Fibroblast of pulmonary artery (primary cell): ENCODE data around the gene YEATS2.

Source experiments
- DNase-seq: peaks from one replicate; pipeline ENCODE4 v3.0.0-alpha.2; 2010; ENCODE audit warnings: low read depth
- H3K4me3 ChIP-seq: replicated peaks from 2 replicates; pipeline ENCODE4 v1.5.1; 2011; ENCODE audit warnings: low read depth, mild to moderate bottlenecking, control low read depth, low read length, moderate library complexity
- TF ChIP-seq, protein P1 (sequence below): IDR thresholded peaks from 2 replicates; pipeline ENCODE4 v1.5.1; 2011; ENCODE audit warnings: mild to moderate bottlenecking, control low read depth, low read length, inconsistent platforms; ENCODE audit errors: missing control alignments

The YEATS2 gene

DNA sequence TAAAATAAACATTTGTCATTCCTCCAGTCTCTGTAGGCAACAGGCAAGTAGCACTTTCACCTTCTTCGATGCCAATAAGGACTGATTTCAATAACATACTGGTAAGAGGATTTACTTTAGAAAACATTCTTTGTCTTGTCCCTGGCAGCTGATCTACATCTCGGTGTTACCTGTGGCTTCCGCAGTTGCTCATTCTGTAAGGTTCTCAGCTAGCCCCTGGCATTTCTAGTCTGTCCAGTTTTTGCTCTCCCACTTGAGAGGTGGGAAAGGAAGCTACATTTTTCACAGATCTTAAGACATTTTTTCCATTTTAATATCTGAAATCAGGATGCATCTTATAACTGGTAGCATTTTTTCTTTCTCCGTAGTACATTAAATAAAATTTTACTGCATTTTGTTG, 147.5 kb downstream of the YEATS2 start:
- H3K4me3 ChIP-seq = no peak overlapping the region
- no peak for DNase-seq
- TF ChIP-seq, protein P1, sequence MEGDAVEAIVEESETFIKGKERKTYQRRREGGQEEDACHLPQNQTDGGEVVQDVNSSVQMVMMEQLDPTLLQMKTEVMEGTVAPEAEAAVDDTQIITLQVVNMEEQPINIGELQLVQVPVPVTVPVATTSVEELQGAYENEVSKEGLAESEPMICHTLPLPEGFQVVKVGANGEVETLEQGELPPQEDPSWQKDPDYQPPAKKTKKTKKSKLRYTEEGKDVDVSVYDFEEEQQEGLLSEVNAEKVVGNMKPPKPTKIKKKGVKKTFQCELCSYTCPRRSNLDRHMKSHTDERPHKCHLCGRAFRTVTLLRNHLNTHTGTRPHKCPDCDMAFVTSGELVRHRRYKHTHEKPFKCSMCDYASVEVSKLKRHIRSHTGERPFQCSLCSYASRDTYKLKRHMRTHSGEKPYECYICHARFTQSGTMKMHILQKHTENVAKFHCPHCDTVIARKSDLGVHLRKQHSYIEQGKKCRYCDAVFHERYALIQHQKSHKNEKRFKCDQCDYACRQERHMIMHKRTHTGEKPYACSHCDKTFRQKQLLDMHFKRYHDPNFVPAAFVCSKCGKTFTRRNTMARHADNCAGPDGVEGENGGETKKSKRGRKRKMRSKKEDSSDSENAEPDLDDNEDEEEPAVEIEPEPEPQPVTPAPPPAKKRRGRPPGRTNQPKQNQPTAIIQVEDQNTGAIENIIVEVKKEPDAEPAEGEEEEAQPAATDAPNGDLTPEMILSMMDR = no peak

DNA sequence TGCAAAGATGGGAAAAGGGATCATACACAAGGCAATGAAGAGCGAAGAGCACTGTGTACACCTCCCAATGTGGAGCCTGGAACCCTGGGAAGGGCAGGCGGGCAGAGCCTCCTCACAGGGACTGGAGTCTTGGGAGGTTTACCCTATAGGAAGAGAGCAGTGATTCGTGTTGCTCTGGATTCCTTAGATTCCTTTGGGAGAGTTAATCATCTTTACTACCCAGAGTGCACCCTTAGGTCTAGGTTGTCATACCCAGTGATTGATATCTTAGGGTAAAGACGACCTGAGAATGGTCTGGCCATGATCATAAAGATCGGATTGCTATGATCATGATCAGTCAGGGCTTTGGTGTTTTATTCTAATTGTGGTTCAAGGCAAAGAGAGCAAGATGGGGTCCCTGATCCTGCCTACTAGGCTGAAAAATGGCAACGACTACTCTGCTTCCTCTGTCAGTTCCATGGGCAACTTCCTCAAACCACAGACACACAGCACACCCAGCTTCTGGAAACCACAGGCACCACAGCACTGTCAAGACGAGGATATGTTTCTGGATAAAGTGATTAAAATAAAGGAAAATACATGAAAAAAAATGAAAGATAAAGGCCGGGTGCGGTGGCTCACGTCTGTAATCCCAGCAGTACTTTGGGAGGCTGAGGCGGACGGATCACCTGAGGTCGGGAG, 148.2 kb downstream of the YEATS2 start:
- H3K4me3 ChIP-seq = no peak overlapping the region
- TF ChIP-seq, protein P1 = no peak
- no peak for DNase-seq

DNA sequence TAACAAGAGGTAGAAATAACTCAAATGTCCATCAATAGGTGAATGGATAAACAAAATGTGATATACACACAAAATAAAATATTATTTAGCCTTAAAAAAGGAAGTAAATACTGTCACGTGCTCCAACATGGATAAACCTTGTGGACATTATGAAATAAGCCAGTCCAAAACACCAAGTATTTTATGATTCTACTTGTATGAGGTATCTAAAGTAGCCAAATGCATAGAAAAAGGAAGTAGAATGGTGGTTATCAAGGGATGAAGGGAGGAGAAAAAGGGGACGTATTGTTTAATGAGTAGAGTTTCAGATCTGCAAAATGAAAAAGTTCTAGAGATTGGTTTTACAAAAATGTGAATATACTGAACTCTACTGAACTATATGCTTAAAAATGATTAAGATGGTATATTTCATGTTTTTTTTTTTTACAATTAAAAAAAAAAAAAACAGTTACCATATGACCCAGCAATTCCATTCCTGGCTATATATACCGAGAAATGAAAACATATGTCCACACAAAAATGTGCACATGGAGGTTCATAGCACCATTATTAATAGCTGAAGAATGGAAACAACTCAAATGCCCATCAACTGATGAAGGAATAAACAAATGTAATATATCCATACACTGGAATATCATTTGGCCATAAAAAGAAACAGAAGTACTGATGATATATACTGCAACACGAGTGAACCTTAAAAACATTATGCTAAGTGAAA, 156.9 kb downstream of the YEATS2 start:
- no peak for DNase-seq
- TF ChIP-seq, protein P1 = no peak
- H3K4me3 ChIP-seq = no peak overlapping the region

DNA sequence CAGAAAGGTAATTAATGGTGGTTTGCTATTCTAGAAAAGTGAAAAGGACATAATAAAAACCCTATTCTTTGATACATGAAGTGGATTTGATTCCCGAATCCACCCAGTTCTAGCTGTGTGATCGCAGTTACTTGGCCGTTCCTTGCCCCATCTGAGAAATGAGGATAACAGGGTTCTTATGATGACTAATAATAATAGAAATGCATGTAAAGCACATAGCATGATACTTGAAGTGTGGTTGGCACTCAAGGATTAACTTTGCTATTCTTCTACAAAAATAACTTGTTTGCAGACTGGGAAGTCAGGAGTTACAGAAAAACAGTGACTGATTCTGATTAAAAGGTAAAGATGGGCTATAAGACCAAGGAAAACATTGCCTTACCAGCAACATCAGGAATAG, 160.3 kb downstream of the YEATS2 start:
- TF ChIP-seq, protein P1 = no peak
- no peak overlapping the region for H3K4me3 ChIP-seq
- DNase-seq = no peak
